ENCODE results near the gene ADGRL1.

DNA sequence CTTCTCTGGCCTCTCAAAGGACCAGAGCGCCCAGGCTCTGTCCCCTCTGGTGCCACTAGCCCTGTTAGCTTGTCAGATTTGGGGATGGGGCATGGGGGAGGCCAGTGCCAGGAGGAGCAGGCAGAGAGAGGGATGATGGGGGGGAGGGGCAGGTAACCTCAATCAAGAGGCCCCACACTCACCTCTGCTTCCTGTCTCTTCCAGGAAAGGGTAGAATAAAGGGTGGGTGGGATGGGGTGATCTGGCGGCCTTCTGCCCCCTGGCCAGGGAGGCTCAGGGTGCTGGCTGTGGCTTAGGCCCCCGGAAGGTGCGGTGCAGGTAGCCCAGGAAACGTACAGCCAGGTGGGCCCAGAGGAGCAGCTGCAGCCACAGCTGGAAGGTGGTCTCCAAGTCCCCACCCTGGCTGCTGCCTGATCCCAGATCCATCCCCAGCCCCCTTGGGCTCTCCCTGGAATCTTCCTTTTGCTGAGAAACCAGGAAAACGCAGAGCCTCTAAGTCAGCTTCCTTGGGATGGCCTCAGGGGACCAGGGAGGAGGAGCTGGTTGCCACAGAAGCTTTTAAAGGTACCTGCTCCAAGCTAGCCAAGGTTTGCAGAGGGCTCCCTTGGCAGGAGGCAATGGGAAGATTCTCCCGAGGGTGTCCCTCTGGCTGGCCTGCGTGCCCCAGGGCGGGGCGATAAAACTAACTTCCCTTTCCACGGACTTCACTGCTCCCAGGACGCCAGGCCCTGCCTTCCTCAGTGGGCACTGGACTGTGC, 93.7 kb downstream of the ADGRL1 start:
- no peak for TF ChIP-seq EZH2phosphoT487 (IDR thresholded peaks at IDR 0.05; ENCODE audit: borderline replicate concordance, low read depth)
- TF ChIP-seq, protein P1, sequence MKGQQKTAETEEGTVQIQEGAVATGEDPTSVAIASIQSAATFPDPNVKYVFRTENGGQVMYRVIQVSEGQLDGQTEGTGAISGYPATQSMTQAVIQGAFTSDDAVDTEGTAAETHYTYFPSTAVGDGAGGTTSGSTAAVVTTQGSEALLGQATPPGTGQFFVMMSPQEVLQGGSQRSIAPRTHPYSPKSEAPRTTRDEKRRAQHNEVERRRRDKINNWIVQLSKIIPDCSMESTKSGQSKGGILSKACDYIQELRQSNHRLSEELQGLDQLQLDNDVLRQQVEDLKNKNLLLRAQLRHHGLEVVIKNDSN (IDR thresholded peaks at IDR 0.05; ENCODE audit: borderline replicate concordance, low read depth), result no peak
- TF ChIP-seq RCOR1 (IDR thresholded peaks at IDR 0.05; ENCODE audit: low read length), result no peak
- TF ChIP-seq, protein P2, sequence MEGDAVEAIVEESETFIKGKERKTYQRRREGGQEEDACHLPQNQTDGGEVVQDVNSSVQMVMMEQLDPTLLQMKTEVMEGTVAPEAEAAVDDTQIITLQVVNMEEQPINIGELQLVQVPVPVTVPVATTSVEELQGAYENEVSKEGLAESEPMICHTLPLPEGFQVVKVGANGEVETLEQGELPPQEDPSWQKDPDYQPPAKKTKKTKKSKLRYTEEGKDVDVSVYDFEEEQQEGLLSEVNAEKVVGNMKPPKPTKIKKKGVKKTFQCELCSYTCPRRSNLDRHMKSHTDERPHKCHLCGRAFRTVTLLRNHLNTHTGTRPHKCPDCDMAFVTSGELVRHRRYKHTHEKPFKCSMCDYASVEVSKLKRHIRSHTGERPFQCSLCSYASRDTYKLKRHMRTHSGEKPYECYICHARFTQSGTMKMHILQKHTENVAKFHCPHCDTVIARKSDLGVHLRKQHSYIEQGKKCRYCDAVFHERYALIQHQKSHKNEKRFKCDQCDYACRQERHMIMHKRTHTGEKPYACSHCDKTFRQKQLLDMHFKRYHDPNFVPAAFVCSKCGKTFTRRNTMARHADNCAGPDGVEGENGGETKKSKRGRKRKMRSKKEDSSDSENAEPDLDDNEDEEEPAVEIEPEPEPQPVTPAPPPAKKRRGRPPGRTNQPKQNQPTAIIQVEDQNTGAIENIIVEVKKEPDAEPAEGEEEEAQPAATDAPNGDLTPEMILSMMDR (IDR thresholded peaks at IDR 0.05), result no peak
- TF ChIP-seq, protein P3, sequence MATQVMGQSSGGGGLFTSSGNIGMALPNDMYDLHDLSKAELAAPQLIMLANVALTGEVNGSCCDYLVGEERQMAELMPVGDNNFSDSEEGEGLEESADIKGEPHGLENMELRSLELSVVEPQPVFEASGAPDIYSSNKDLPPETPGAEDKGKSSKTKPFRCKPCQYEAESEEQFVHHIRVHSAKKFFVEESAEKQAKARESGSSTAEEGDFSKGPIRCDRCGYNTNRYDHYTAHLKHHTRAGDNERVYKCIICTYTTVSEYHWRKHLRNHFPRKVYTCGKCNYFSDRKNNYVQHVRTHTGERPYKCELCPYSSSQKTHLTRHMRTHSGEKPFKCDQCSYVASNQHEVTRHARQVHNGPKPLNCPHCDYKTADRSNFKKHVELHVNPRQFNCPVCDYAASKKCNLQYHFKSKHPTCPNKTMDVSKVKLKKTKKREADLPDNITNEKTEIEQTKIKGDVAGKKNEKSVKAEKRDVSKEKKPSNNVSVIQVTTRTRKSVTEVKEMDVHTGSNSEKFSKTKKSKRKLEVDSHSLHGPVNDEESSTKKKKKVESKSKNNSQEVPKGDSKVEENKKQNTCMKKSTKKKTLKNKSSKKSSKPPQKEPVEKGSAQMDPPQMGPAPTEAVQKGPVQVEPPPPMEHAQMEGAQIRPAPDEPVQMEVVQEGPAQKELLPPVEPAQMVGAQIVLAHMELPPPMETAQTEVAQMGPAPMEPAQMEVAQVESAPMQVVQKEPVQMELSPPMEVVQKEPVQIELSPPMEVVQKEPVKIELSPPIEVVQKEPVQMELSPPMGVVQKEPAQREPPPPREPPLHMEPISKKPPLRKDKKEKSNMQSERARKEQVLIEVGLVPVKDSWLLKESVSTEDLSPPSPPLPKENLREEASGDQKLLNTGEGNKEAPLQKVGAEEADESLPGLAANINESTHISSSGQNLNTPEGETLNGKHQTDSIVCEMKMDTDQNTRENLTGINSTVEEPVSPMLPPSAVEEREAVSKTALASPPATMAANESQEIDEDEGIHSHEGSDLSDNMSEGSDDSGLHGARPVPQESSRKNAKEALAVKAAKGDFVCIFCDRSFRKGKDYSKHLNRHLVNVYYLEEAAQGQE (IDR thresholded peaks at IDR 0.05; ENCODE audit: low read depth, low read length), result no peak
- no peak for TF ChIP-seq POLR2AphosphoS5 (IDR thresholded peaks at IDR 0.05; ENCODE audit: low read depth, low read length)
- TF ChIP-seq MXI1 (IDR thresholded peaks at IDR 0.05; ENCODE audit: low read depth, low read length), result no peak
- TF ChIP-seq RFX5 (IDR thresholded peaks at IDR 0.05; ENCODE audit: low read length), result no peak
